Liver (tissue), 9 donors: Measurements from ENCODE around the gene NLRP12. TPM values are rescaled to one million over a fixed set of nuclear protein-coding genes. Genes with fewer than 3 reads are reported as not detected.

ENCODE experiments used
- DNase-seq: peaks from one replicate; pipeline ENCODE4 v3.0.0-alpha.2; 2017; ENCODE audit warnings: low spot score
- H3K27ac ChIP-seq, 2 donors: one replicate each; pipeline ENCODE4 v1.7.0; 2013; ENCODE audit warnings: inconsistent platforms in 2 of 2, low read length in 2 of 2, control low read depth in 1 of 2, low read depth in 1 of 2, mild to moderate bottlenecking in 1 of 2
- H3K27me3 ChIP-seq, 4 donors: one replicate each; pipeline versions ENCODE4 v1.6.1 to v1.7.0; 2013; ENCODE audit warnings: low read length in 3 of 4, inconsistent platforms in 1 of 4, mild to moderate bottlenecking in 1 of 4, moderate library complexity in 1 of 4; ENCODE audit not compliant: control insufficient read depth in 4 of 4, insufficient read depth in 4 of 4
- H3K36me3 ChIP-seq, 4 donors: one replicate each; pipeline versions ENCODE4 v1.6.1 to v1.7.0; 2013; ENCODE audit warnings: low read length in 3 of 4, mild to moderate bottlenecking in 3 of 4, low read depth in 1 of 4, moderate library complexity in 1 of 4; ENCODE audit not compliant: control insufficient read depth in 4 of 4, insufficient read depth in 3 of 4
- H3K4me1 ChIP-seq, 4 donors: one replicate each; pipeline versions ENCODE4 v1.6.1 to v1.7.0; 2013; ENCODE audit warnings: low read length in 3 of 4, mild to moderate bottlenecking in 3 of 4, moderate library complexity in 1 of 4; ENCODE audit not compliant: control insufficient read depth in 4 of 4, insufficient read depth in 4 of 4
- H3K4me3 ChIP-seq, 3 donors: one replicate each; pipeline versions ENCODE4 v1.6.1 to v1.7.0; 2013; ENCODE audit warnings: low read length in 3 of 3, control low read depth in 1 of 3, low read depth in 1 of 3, mild to moderate bottlenecking in 1 of 3
- H3K9ac ChIP-seq, 2 donors: one replicate each; pipeline ENCODE4 v1.7.0; 2013; ENCODE audit warnings: low read length in 2 of 2, mild to moderate bottlenecking in 2 of 2, moderate library complexity in 2 of 2, control low read depth in 1 of 2, low read depth in 1 of 2
- H3K9me3 ChIP-seq, 4 donors: one replicate each; pipeline versions ENCODE4 v1.6.1 to v1.7.0; 2013; ENCODE audit warnings: low read length in 3 of 4; ENCODE audit not compliant: control insufficient read depth in 4 of 4
- ATF3 ChIP-seq: IDR thresholded peaks from 2 replicates; pipeline ENCODE4 v1.6.1; 2016; ENCODE audit warnings: antibody characterized with exemption
- CTCF ChIP-seq: fragments of 150-350 bp; IDR thresholded peaks from 2 replicates; pipeline ENCODE4 v1.5.1; 2017; ENCODE audit warnings: improper control_type of control experiment, low read depth, low read length; ENCODE audit not compliant: missing input control
- EGR1 ChIP-seq, 2 donors: IDR thresholded peaks; 2 replicates each; pipeline ENCODE4 v1.6.1; 2016 to 2018; ENCODE audit warnings: antibody characterized with exemption in 2 of 2, low read depth in 2 of 2
- FOXA1 ChIP-seq: IDR thresholded peaks from 2 replicates; pipeline ENCODE4 v1.6.1; 2016; ENCODE audit warnings: antibody characterized with exemption
- FOXA2 ChIP-seq: IDR thresholded peaks from 2 replicates; pipeline ENCODE4 v1.6.1; 2016; ENCODE audit warnings: antibody characterized with exemption
- GABPA ChIP-seq, 2 donors: IDR thresholded peaks in 1 of 2; conservative IDR thresholded peaks in 1 of 2; 2 replicates each; pipeline ENCODE4 v1.6.1; 2016; ENCODE audit warnings: antibody characterized with exemption in 2 of 2, mild to moderate bottlenecking in 1 of 2, moderate library complexity in 1 of 2
- HNF4A ChIP-seq, 2 donors: conservative IDR thresholded peaks; 2 replicates each; pipeline ENCODE4 v1.6.1; 2016; ENCODE audit warnings: antibody characterized with exemption in 2 of 2, mild to moderate bottlenecking in 2 of 2
- HNF4G ChIP-seq: IDR thresholded peaks from 2 replicates; pipeline ENCODE4 v1.6.1; 2016; ENCODE audit warnings: antibody characterized with exemption
- JUND ChIP-seq, 2 donors: IDR thresholded peaks; 2 replicates each; pipeline ENCODE4 v1.6.1; 2016; ENCODE audit warnings: antibody characterized with exemption in 2 of 2
- MAX ChIP-seq: IDR thresholded peaks from 2 replicates; pipeline ENCODE4 v1.6.1; 2016; ENCODE audit warnings: antibody characterized with exemption
- NR2F2 ChIP-seq: IDR thresholded peaks from 2 replicates; pipeline ENCODE4 v1.6.1; 2016; ENCODE audit warnings: antibody characterized with exemption
- RAD21 ChIP-seq, 2 donors: IDR thresholded peaks; 2 replicates each; pipeline ENCODE4 v1.6.1; 2016; ENCODE audit warnings: antibody characterized with exemption in 2 of 2, mild to moderate bottlenecking in 2 of 2
- REST ChIP-seq: IDR thresholded peaks from 2 replicates; pipeline ENCODE4 v1.6.1; 2016; ENCODE audit warnings: antibody characterized with exemption, mild to moderate bottlenecking
- RXRA ChIP-seq, 2 donors: IDR thresholded peaks; 2 replicates each; pipeline ENCODE4 v1.6.1; 2017 to 2018; ENCODE audit warnings: antibody characterized with exemption in 2 of 2, mild to moderate bottlenecking in 1 of 2
- SP1 ChIP-seq: IDR thresholded peaks from 2 replicates; pipeline ENCODE4 v1.6.1; 2018; ENCODE audit warnings: antibody characterized with exemption, mild to moderate bottlenecking
- TAF1 ChIP-seq: conservative IDR thresholded peaks from 2 replicates; pipeline ENCODE4 v1.6.1; 2016; ENCODE audit warnings: antibody characterized with exemption, mild to moderate bottlenecking
- YY1 ChIP-seq: IDR thresholded peaks from 2 replicates; pipeline ENCODE4 v1.6.1; 2016; ENCODE audit warnings: antibody characterized with exemption, mild to moderate bottlenecking
- ZBTB33 ChIP-seq: IDR thresholded peaks from 2 replicates; pipeline ENCODE4 v1.6.1; 2016; ENCODE audit warnings: antibody characterized with exemption
- WGBS: extraction: QIAGEN DNeasy Blood & Tissue Kit; methylation state at CpG from one replicate; pipeline ENCODE4 v1.1.7; 2013; 5-methylcytosine and 5-hydroxymethylcytosine counted together
- polyA plus RNA-seq, 2 donors: library from polyadenylated mRNA; stranded (reverse) in 1 of 2; unstranded in 1 of 2; fragments of 200-250 nt in 1 of 2; fragments of >200 nt in 1 of 2; fragmentation: Nextera tagmentation in 1 of 2; extraction: Ambion mirVana in 1 of 2; gene quantifications; one replicate each; pipeline versions ENCODE4 v1.2.1 to v1.2.3, GENCODE V29; 2013 to 2015
- total RNA-seq, 2 donors: library from RNA; depleted of rRNA; stranded (reverse); fragments of >200 nt; gene quantifications; one replicate each; pipeline ENCODE4 v1.2.3, GENCODE V29; 2014
- donor health status: healthy.
- donor health status: healthy.
- donor health status: healthy.
- donor health status: healthy.
- donor health status: healthy.

The NLRP12 gene
- total and polyA plus RNA-seq, 4 donors, result 0.10 to 1.8 (median 0.58) TPM

- Histone ChIP-seq H3K9me3 (no peaks in the 10 kb centered on the region), H3K27me3 (no peaks in the 10 kb centered on the region), H3K4me3 (no peak overlapping the region), H3K36me3 (no peaks in the 10 kb centered on the region), H3K27ac (peak overlapping the region in 1 of 2 donors; percentile 31), H3K9ac (no peak overlapping the region), H3K4me1 (peaks cover 0 to 2% (median 0%) of the 10 kb centered on the region in 4 donors)
- no peak for DNase-seq
- 61% methylated on average over 11 of the region's 11 CpGs for WGBS
- no peak for TF ChIP-seq MAX
- no peak for TF ChIP-seq RXRA (IDR thresholded peaks at IDR 0.05)
- TF ChIP-seq EGR1 (IDR thresholded peaks at IDR 0.05; ENCODE audit: low read depth in 2 of 2), result no peak
- peak; percentile 9 for TF ChIP-seq SP1
- no peak for TF ChIP-seq YY1
- no peak for TF ChIP-seq REST
Observed at GRCh38 chr19:53849237-53849676, 25.1 kb upstream of the NLRP12 start.

- Histone ChIP-seq H3K4me3 (no peak overlapping the region), H3K27ac (no peak overlapping the region), H3K9ac (no peak overlapping the region), H3K27me3 (no peaks in the 10 kb centered on the region), H3K4me1 (peaks cover 0 to 2% (median 0%) of the 10 kb centered on the region in 4 donors), H3K9me3 (no peaks in the 10 kb centered on the region), H3K36me3 (no peaks in the 10 kb centered on the region)
- 59% methylated on average over 8 of the region's 8 CpGs for WGBS
- TF ChIP-seq TAF1, result no peak
- no peak for TF ChIP-seq GABPA (IDR thresholded peaks at IDR 0.05 in 1 of 2, conservative IDR thresholded peaks at IDR 0.05 in 1 of 2)
- no peak for TF ChIP-seq RAD21 (IDR thresholded peaks at IDR 0.05)
- no peak for TF ChIP-seq ATF3
- no peak for TF ChIP-seq SP1
- TF ChIP-seq RXRA (IDR thresholded peaks at IDR 0.05), result no peak
- TF ChIP-seq FOXA1, result no peak
- no peak for TF ChIP-seq NR2F2
- TF ChIP-seq CTCF, result no peak
- DNase-seq, result no peak
Observed at GRCh38 chr19:53847555-53847954, 23.4 kb upstream of the NLRP12 start.

GRCh38 chr19:53844849-53845246 lies 20.7 kb upstream of the NLRP12 start:
- no peak for DNase-seq
- Histone ChIP-seq H3K27me3 (no peaks in the 10 kb centered on the region), H3K4me3 (no peak overlapping the region)
- no peak for TF ChIP-seq HNF4A (conservative IDR thresholded peaks at IDR 0.05)
- TF ChIP-seq JUND (IDR thresholded peaks at IDR 0.05), result no peak
- TF ChIP-seq MAX, result no peak
- TF ChIP-seq NR2F2, result no peak
- TF ChIP-seq TAF1, result no peak
- no peak for TF ChIP-seq GABPA (IDR thresholded peaks at IDR 0.05 in 1 of 2, conservative IDR thresholded peaks at IDR 0.05 in 1 of 2)
- TF ChIP-seq EGR1 (IDR thresholded peaks at IDR 0.05; ENCODE audit: low read depth in 2 of 2), result no peak
- no peak for TF ChIP-seq CTCF
- TF ChIP-seq HNF4G, result no peak
- TF ChIP-seq ZBTB33, result no peak
- no peak for TF ChIP-seq SP1
- no peak for TF ChIP-seq FOXA2

More at GRCh38 chr19:53844849-53845246, 20.7 kb upstream of the NLRP12 start:
- WGBS, result 72% methylated on average over 9 of the region's 9 CpGs
- Histone ChIP-seq H3K9ac (no peak overlapping the region), H3K27ac (no peak overlapping the region), H3K9me3 (no peaks in the 10 kb centered on the region), H3K4me1 (peaks cover 0 to under 1% (median 0%) of the 10 kb centered on the region in 4 donors), H3K36me3 (no peaks in the 10 kb centered on the region)
